ENCODE measurements around the gene AGR3.

The AGR3 gene

DNA sequence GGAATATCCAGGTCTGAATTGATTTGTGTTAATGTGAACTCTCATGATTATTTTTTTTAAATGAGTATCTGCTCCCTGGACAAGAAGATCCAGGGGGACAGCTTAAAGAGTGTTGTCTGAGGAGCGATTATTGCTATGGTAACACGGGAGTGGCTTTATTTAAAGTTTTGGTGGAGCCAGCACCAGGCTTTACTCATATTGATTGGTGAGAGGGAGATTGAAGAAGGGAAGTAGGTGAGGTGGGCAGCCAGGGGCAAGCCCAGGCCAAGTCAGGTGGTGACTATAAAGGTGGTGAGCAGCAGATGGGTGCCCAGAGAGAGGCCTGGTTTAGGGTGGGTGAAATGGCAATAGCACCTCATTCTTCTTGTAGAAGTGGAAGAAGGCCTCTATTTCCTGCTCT, 66.8 kb downstream of the AGR3 start:
- Histone ChIP-seq H3K4me1 (0 out of 2 replicates have a peak, but pooled peaks cover 6% of the 10 kb centered on the region), H3K9ac (no peak overlapping the region), H4K20me1 (no peaks in the 10 kb centered on the region), H3K27me3 (no peaks in the 10 kb centered on the region), H3K36me3 (no peaks in the 10 kb centered on the region), H3K4me3 (no peak overlapping the region), H3K4me2 (no peak overlapping the region), H3K27ac (no peak overlapping the region), H3K9me3 (no peaks in the 10 kb centered on the region)
- TF ChIP-seq Cebpa-rat (IDR thresholded peaks at IDR 0.05): no peak

GRCh38 chr7:16813232-16813616, 68.6 kb downstream of the AGR3 start:
- no peaks in the 10 kb centered on the region for H4K20me1 ChIP-seq
- no peak overlapping the region for H3K4me2 ChIP-seq
- H3K36me3 ChIP-seq: no peaks in the 10 kb centered on the region
- H3K27ac ChIP-seq: no peak overlapping the region
- H3K9ac ChIP-seq: no peak overlapping the region
- H3K4me1 ChIP-seq: 0 out of 2 replicates have a peak, but pooled peaks cover 6% of the 10 kb centered on the region
- TF ChIP-seq Cebpa-rat (IDR thresholded peaks at IDR 0.05): no peak
- no peak overlapping the region for H3K4me3 ChIP-seq
- H3K27me3 ChIP-seq: no peaks in the 10 kb centered on the region
- H3K9me3 ChIP-seq: no peaks in the 10 kb centered on the region

GRCh38 chr7:16812542-16813231, 69.1 kb downstream of the AGR3 start:
- H3K9ac ChIP-seq: no peak overlapping the region
- no peak overlapping the region for H3K27ac ChIP-seq
- no peak overlapping the region for H3K4me2 ChIP-seq
- TF ChIP-seq Cebpa-rat (IDR thresholded peaks at IDR 0.05): no peak
- 0 out of 2 replicates have a peak, but pooled peaks cover 6% of the 10 kb centered on the region for H3K4me1 ChIP-seq
- no peaks in the 10 kb centered on the region for H3K27me3 ChIP-seq
- no peaks in the 10 kb centered on the region for H4K20me1 ChIP-seq
- no peaks in the 10 kb centered on the region for H3K36me3 ChIP-seq
- H3K9me3 ChIP-seq: no peaks in the 10 kb centered on the region
- no peak overlapping the region for H3K4me3 ChIP-seq

- H3K9ac ChIP-seq: no peak overlapping the region
- H3K9me3 ChIP-seq: no peaks in the 10 kb centered on the region
- no peak overlapping the region for H3K4me2 ChIP-seq
- no peaks in the 10 kb centered on the region for H4K20me1 ChIP-seq
- 0 out of 2 replicates have a peak, but pooled peaks cover 2% of the 10 kb centered on the region for H3K4me1 ChIP-seq
- H3K27ac ChIP-seq: no peak overlapping the region
- TF ChIP-seq Cebpa-rat (IDR thresholded peaks at IDR 0.05): no peak
- H3K4me3 ChIP-seq: no peak overlapping the region
- no peaks in the 10 kb centered on the region for H3K27me3 ChIP-seq
- no peaks in the 10 kb centered on the region for H3K36me3 ChIP-seq
Measured at GRCh38 chr7:16811551-16811950, 70.2 kb downstream of the AGR3 start.

DNA sequence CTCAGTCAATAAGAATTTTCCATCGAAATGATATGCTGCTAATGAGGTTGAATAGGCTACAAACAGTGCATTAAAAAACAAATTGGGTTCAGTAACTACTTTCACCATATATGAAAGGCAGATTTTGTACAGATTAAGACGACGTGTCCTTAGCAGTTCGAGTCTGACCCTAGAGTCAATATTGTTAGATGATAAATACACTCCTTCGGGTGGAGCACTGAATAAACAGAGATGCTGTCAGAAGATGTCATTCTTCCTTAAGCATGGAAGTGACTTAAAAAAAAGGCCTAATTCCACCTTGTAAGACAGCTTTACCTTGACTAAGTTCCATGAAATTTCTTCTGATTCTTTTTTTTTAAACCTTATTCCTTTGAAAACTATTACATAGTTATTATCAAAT, 71.2 kb downstream of the AGR3 start:
- H3K27me3 ChIP-seq: no peaks in the 10 kb centered on the region
- H3K27ac ChIP-seq: no peak overlapping the region
- no peaks in the 10 kb centered on the region for H3K4me1 ChIP-seq
- TF ChIP-seq Cebpa-rat (IDR thresholded peaks at IDR 0.05): no peak
- H3K9me3 ChIP-seq: no peaks in the 10 kb centered on the region
- no peaks in the 10 kb centered on the region for H3K36me3 ChIP-seq
- no peak overlapping the region for H3K4me2 ChIP-seq
- H3K4me3 ChIP-seq: no peak overlapping the region
- H3K9ac ChIP-seq: no peak overlapping the region
- H4K20me1 ChIP-seq: no peaks in the 10 kb centered on the region

GRCh38 chr7:16810112-16810511, 71.7 kb downstream of the AGR3 start:
- Histone ChIP-seq H3K9me3 (no peaks in the 10 kb centered on the region), H3K4me2 (no peak overlapping the region), H4K20me1 (no peaks in the 10 kb centered on the region), H3K27ac (no peak overlapping the region), H3K4me1 (no peaks in the 10 kb centered on the region), H3K9ac (no peak overlapping the region), H3K36me3 (no peaks in the 10 kb centered on the region), H3K4me3 (no peak overlapping the region), H3K27me3 (no peaks in the 10 kb centered on the region)
- no peak for TF ChIP-seq Cebpa-rat (IDR thresholded peaks at IDR 0.05)

Data from BLaER1 (cell line).